ENCODE results near the gene CSNK1G3.
"Not testable (repeated sequence)": the region's sequence is repeated elsewhere in the genome, so short reads cannot be mapped to it uniquely, and the experiment has no call there.

The CSNK1G3 gene

GRCh38 chr5:123485275-123485674 lies 26.7 kb upstream of the CSNK1G3 start:
- Histone ChIP-seq H4K20me1 (ENCODE audit: insufficient read depth, low read length) (no peaks in the 10 kb centered on the region), H3K79me2 (ENCODE audit: insufficient read depth, low read length) (no peaks in the 10 kb centered on the region), H3K9me3 (ENCODE audit: low read length) (no peaks in the 10 kb centered on the region), H3K9me2 (ENCODE audit: low read depth, low read length) (no peaks in the 10 kb centered on the region), H3K27me3 (ENCODE audit: insufficient read depth, low read length) (no peaks in the 10 kb centered on the region), H3K27ac (ENCODE audit: low read depth, low read length, poor library complexity, severe bottlenecking) (no peak overlapping the region), H3K4me2 (ENCODE audit: low read length) (no peak overlapping the region), H3F3A (ENCODE audit: insufficient read depth, low read length) (no peaks in the 10 kb centered on the region), H3K36me3 (ENCODE audit: insufficient read depth, low read length) (no peaks in the 10 kb centered on the region), H3K4me1 (ENCODE audit: insufficient read depth, low read length, severe bottlenecking) (no peaks in the 10 kb centered on the region), H3K9ac (ENCODE audit: low read length) (no peak overlapping the region), H2AFZ (ENCODE audit: low read length) (no peak overlapping the region), H3K4me3 (ENCODE audit: low read depth, low read length, poor library complexity, severe bottlenecking) (no peak overlapping the region)
- TF ChIP-seq EZH2 (IDR thresholded peaks at IDR 0.05; ENCODE audit: borderline replicate concordance, low read length) (no peak), CTCF (IDR thresholded peaks at IDR 0.05; ENCODE audit: low read length) (no peak)

- H3K27me3 ChIP-seq (ENCODE audit: insufficient read depth, low read length), result no peaks in the 10 kb centered on the region
- H3K9me2 ChIP-seq (ENCODE audit: low read depth, low read length), result no peaks in the 10 kb centered on the region
- no peaks in the 10 kb centered on the region for H3K36me3 ChIP-seq (ENCODE audit: insufficient read depth, low read length)
- no peak overlapping the region for H2AFZ ChIP-seq (ENCODE audit: low read length)
- no peaks in the 10 kb centered on the region for H3K79me2 ChIP-seq (ENCODE audit: insufficient read depth, low read length)
- no peak overlapping the region for H3K9ac ChIP-seq (ENCODE audit: low read length)
- H3K9me3 ChIP-seq (ENCODE audit: low read length), result no peaks in the 10 kb centered on the region
- no peak overlapping the region for H3K4me3 ChIP-seq (ENCODE audit: low read depth, low read length, poor library complexity, severe bottlenecking)
- no peak overlapping the region for H3K27ac ChIP-seq (ENCODE audit: low read depth, low read length, poor library complexity, severe bottlenecking)
- H3K4me2 ChIP-seq (ENCODE audit: low read length), result no peak overlapping the region
- H3F3A ChIP-seq (ENCODE audit: insufficient read depth, low read length), result no peaks in the 10 kb centered on the region
- no peaks in the 10 kb centered on the region for H3K4me1 ChIP-seq (ENCODE audit: insufficient read depth, low read length, severe bottlenecking)
- no peak for TF ChIP-seq EZH2 (IDR thresholded peaks at IDR 0.05; ENCODE audit: borderline replicate concordance, low read length)
- TF ChIP-seq CTCF (IDR thresholded peaks at IDR 0.05; ENCODE audit: low read length), result no peak
- H4K20me1 ChIP-seq (ENCODE audit: insufficient read depth, low read length), result no peaks in the 10 kb centered on the region
These were observed 24.9 kb upstream of the CSNK1G3 start for GRCh38 chr5:123486951-123487655.

- Histone ChIP-seq H3K27me3 (ENCODE audit: insufficient read depth, low read length) (no peaks in the 10 kb centered on the region), H3K79me2 (ENCODE audit: insufficient read depth, low read length) (no peaks in the 10 kb centered on the region), H2AFZ (ENCODE audit: low read length) (no peak overlapping the region), H3K9ac (ENCODE audit: low read length) (no peak overlapping the region), H3K4me3 (ENCODE audit: low read depth, low read length, poor library complexity, severe bottlenecking) (no peak overlapping the region), H3K9me2 (ENCODE audit: low read depth, low read length) (no peaks in the 10 kb centered on the region), H3K4me2 (ENCODE audit: low read length) (no peak overlapping the region), H3K4me1 (ENCODE audit: insufficient read depth, low read length, severe bottlenecking) (no peaks in the 10 kb centered on the region), H3K36me3 (ENCODE audit: insufficient read depth, low read length) (no peaks in the 10 kb centered on the region), H3K9me3 (ENCODE audit: low read length) (no peaks in the 10 kb centered on the region), H4K20me1 (ENCODE audit: insufficient read depth, low read length) (no peaks in the 10 kb centered on the region), H3F3A (ENCODE audit: insufficient read depth, low read length) (no peaks in the 10 kb centered on the region), H3K27ac (ENCODE audit: low read depth, low read length, poor library complexity, severe bottlenecking) (no peak overlapping the region)
- no peak for TF ChIP-seq EZH2 (IDR thresholded peaks at IDR 0.05; ENCODE audit: borderline replicate concordance, low read length)
- TF ChIP-seq CTCF (IDR thresholded peaks at IDR 0.05; ENCODE audit: low read length), result no peak
These were observed 21.0 kb upstream of the CSNK1G3 start for GRCh38 chr5:123490974-123491373.

- not testable (repeated sequence) for H3F3A ChIP-seq (ENCODE audit: insufficient read depth, low read length); H3K27me3 ChIP-seq (ENCODE audit: insufficient read depth, low read length); H3K79me2 ChIP-seq (ENCODE audit: insufficient read depth, low read length); H3K4me3 ChIP-seq (ENCODE audit: low read depth, low read length, poor library complexity, severe bottlenecking); H3K27ac ChIP-seq (ENCODE audit: low read depth, low read length, poor library complexity, severe bottlenecking); H2AFZ ChIP-seq (ENCODE audit: low read length); H4K20me1 ChIP-seq (ENCODE audit: insufficient read depth, low read length); H3K9me3 ChIP-seq (ENCODE audit: low read length); H3K9ac ChIP-seq (ENCODE audit: low read length); H3K9me2 ChIP-seq (ENCODE audit: low read depth, low read length); H3K36me3 ChIP-seq (ENCODE audit: insufficient read depth, low read length); H3K4me2 ChIP-seq (ENCODE audit: low read length); H3K4me1 ChIP-seq (ENCODE audit: insufficient read depth, low read length, severe bottlenecking)
These were observed 16.8 kb upstream of the CSNK1G3 start for GRCh38 chr5:123495211-123495610.
